C4-2B (cell line): ENCODE results near the gene GMDS.

Experiments used
- H3K27ac ChIP-seq: fragments of 450-650 bp; 2 replicates; pipeline ENCODE4 v1.5.1; 2017
- CTCF ChIP-seq: fragments of 450-650 bp; conservative IDR thresholded peaks from 2 replicates; pipeline ENCODE4 v1.5.1; 2017; ENCODE audit warnings: mild to moderate bottlenecking
- ZFX ChIP-seq: fragments of 450-650 bp; IDR thresholded peaks from 2 replicates; pipeline ENCODE4 v1.6.1; 2017

GMDS gene

GRCh38 chr6:2030682-2031244 lies 214.6 kb downstream of the GMDS start:
- no peak overlapping the region for H3K27ac ChIP-seq
- TF ChIP-seq ZFX, result no peak
- TF ChIP-seq CTCF, result no peak

- TF ChIP-seq CTCF (no peak), ZFX (no peak)
Measured at GRCh38 chr6:2029952-2030351, 215.5 kb downstream of the GMDS start.

GRCh38 chr6:2029130-2029794 lies 216.1 kb downstream of the GMDS start:
- no peak for TF ChIP-seq CTCF
- no peak for TF ChIP-seq ZFX

More at GRCh38 chr6:2029952-2030351, 215.5 kb downstream of the GMDS start:
- no peak overlapping the region for H3K27ac ChIP-seq

GRCh38 chr6:2028457-2029038 lies 216.9 kb downstream of the GMDS start:
- no peak overlapping the region for H3K27ac ChIP-seq
- no peak for TF ChIP-seq CTCF
- TF ChIP-seq ZFX, result no peak

More at GRCh38 chr6:2029130-2029794, 216.1 kb downstream of the GMDS start:
- H3K27ac ChIP-seq, result no peak overlapping the region

GRCh38 chr6:2026133-2026532 lies 219.3 kb downstream of the GMDS start:
- H3K27ac ChIP-seq, result no peak overlapping the region
- TF ChIP-seq CTCF, result no peak
- TF ChIP-seq ZFX, result no peak

- TF ChIP-seq CTCF (no peak), ZFX (no peak)
- H3K27ac ChIP-seq, result no peak overlapping the region
Measured at GRCh38 chr6:2021713-2022125, 223.7 kb downstream of the GMDS start.

- TF ChIP-seq ZFX, result no peak
- TF ChIP-seq CTCF, result no peak
- no peak overlapping the region for H3K27ac ChIP-seq
Measured at GRCh38 chr6:2020909-2021308, 224.5 kb downstream of the GMDS start.
